Measurements from ENCODE around the gene PRR16.

DNA sequence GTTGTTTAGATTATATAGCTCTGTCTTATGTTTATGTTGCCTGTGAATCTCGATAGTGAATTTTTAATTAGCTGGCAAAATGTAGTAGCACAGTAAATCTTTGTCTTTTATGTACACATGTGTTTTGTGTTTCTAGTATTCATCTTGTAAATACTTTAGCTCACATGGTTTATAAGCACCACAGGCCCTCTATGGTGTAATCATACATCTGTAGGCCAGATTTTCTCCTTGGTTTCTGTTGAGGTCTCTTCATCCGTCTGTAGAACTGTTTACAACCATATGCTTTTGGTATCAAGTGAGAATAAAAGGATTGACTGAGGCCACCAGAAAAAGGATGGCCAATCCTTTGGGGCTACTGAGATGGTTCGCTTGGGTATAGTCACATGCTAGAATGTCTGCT, 45.0 kb downstream of the PRR16 start:
- TF ChIP-seq, protein P1, sequence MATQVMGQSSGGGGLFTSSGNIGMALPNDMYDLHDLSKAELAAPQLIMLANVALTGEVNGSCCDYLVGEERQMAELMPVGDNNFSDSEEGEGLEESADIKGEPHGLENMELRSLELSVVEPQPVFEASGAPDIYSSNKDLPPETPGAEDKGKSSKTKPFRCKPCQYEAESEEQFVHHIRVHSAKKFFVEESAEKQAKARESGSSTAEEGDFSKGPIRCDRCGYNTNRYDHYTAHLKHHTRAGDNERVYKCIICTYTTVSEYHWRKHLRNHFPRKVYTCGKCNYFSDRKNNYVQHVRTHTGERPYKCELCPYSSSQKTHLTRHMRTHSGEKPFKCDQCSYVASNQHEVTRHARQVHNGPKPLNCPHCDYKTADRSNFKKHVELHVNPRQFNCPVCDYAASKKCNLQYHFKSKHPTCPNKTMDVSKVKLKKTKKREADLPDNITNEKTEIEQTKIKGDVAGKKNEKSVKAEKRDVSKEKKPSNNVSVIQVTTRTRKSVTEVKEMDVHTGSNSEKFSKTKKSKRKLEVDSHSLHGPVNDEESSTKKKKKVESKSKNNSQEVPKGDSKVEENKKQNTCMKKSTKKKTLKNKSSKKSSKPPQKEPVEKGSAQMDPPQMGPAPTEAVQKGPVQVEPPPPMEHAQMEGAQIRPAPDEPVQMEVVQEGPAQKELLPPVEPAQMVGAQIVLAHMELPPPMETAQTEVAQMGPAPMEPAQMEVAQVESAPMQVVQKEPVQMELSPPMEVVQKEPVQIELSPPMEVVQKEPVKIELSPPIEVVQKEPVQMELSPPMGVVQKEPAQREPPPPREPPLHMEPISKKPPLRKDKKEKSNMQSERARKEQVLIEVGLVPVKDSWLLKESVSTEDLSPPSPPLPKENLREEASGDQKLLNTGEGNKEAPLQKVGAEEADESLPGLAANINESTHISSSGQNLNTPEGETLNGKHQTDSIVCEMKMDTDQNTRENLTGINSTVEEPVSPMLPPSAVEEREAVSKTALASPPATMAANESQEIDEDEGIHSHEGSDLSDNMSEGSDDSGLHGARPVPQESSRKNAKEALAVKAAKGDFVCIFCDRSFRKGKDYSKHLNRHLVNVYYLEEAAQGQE (IDR thresholded peaks at IDR 0.05; ENCODE audit: insufficient read depth in 1 of 2, low read depth in 2 of 2, low read length in 2 of 2), result no peak
- TF ChIP-seq SIN3A (IDR thresholded peaks at IDR 0.05; ENCODE audit: borderline replicate concordance, insufficient read depth, low read length) (no peak), POLR2AphosphoS5 (IDR thresholded peaks at IDR 0.05; ENCODE audit: low read depth, low read length) (no peak), TAF1 (IDR thresholded peaks at IDR 0.05; ENCODE audit: borderline replicate concordance, insufficient read depth, low read length) (no peak), FOXP2 (optimal IDR thresholded peaks at IDR 0.05; ENCODE audit: borderline replicate concordance, extremely low read depth, extremely low read length, insufficient read depth) (no peak)
